ENCODE data around the gene GRK6.

GRK6 gene

GRCh38 chr5:177439518-177440053 is 13.1 kb downstream of the GRK6 start:
- FAIRE-seq (no peak), DNase-seq (ENCODE audit: low spot score) (no peak)

- no peak for FAIRE-seq
- no peak for DNase-seq (ENCODE audit: low spot score)
Measured at GRCh38 chr5:177440211-177440989, 13.9 kb downstream of the GRK6 start.

- no peak for DNase-seq (ENCODE audit: low spot score)
- FAIRE-seq = no peak
Measured at GRCh38 chr5:177440990-177441780, 14.7 kb downstream of the GRK6 start.

GRCh38 chr5:177442066-177442826 is 15.8 kb downstream of the GRK6 start:
- FAIRE-seq (no peak), DNase-seq (ENCODE audit: low spot score) (no peak)

- DNase-seq (ENCODE audit: low spot score) (no peak), FAIRE-seq (no peak)
Measured at GRCh38 chr5:177443144-177443983, 16.9 kb downstream of the GRK6 start.

- no peak for DNase-seq (ENCODE audit: low spot score)
- no peak for FAIRE-seq
Measured at GRCh38 chr5:177444106-177445051, 17.9 kb downstream of the GRK6 start.

- DNase-seq (ENCODE audit: low spot score) (no peak), FAIRE-seq (no peak)
Measured at GRCh38 chr5:177445052-177445916, 18.8 kb downstream of the GRK6 start.

GRCh38 chr5:177445917-177446199 is 19.4 kb downstream of the GRK6 start:
- FAIRE-seq (no peak), DNase-seq (ENCODE audit: low spot score) (no peak)

- DNase-seq (ENCODE audit: low spot score) (peak; percentile 91), FAIRE-seq (peak; percentile 93)
Measured at GRCh38 chr5:177446200-177447065, 20.0 kb downstream of the GRK6 start, which contains the start of gene PRR7. Gene PRR7 (plus strand): TSS chr5:177446814. CDS start chr5:177455068, 8,254 bp downstream.

- FAIRE-seq (no peak), DNase-seq (ENCODE audit: low spot score) (peak; percentile 75)
Measured at GRCh38 chr5:177447066-177447610, 20.7 kb downstream of the GRK6 start.

GRCh38 chr5:177447611-177448243 is 21.3 kb downstream of the GRK6 start:
- DNase-seq (ENCODE audit: low spot score) = peak; percentile 91
- peak; percentile 53 for FAIRE-seq

GRCh38 chr5:177448244-177448950 is 21.9 kb downstream of the GRK6 start:
- FAIRE-seq = no peak
- no peak for DNase-seq (ENCODE audit: low spot score)

GRCh38 chr5:177449140-177450061 is 22.9 kb downstream of the GRK6 start:
- no peak for DNase-seq (ENCODE audit: low spot score)
- no peak for FAIRE-seq

- DNase-seq (ENCODE audit: low spot score) (no peak), FAIRE-seq (no peak)
Measured at GRCh38 chr5:177450667-177451424, 24.4 kb downstream of the GRK6 start.
